Right lobe of liver (tissue), 6 donors: ENCODE measurements around the gene RPUSD3. TPM values are rescaled to one million over a fixed set of nuclear protein-coding genes. Genes with fewer than 3 reads are reported as not detected.

Source experiments
- ATAC-seq, 4 donors: fragments of 200-7000 bp; cut with Tn5 transposase; one replicate each; pipeline ENCODE4 v1.9.1; 2020; ENCODE audit warnings: mild to moderate bottlenecking in 4 of 4, moderate library complexity in 4 of 4
- DNase-seq, 3 donors: peaks; one replicate each; pipeline ENCODE4 v3.0.0-alpha.2; 2020
- H3K27ac ChIP-seq, 3 donors: fragments of 200-600 bp; one replicate each; pipeline ENCODE4 v1.8.0; 2022
- H3K27me3 ChIP-seq, 2 donors: fragments of 200-600 bp; one replicate each; pipeline ENCODE4 v1.8.0; 2022
- H3K36me3 ChIP-seq, 4 donors: fragments of 200-600 bp; sonication (generic) in 1 of 4; one replicate each; pipeline versions ENCODE4 v1.5.1 to v1.8.0; 2017 to 2022; ENCODE audit warnings: control low read depth in 1 of 4
- H3K4me1 ChIP-seq, 4 donors: fragments of 200-600 bp; sonication (generic) in 1 of 4; one replicate each; pipeline versions ENCODE4 v1.5.1 to v1.8.0; 2017 to 2022; ENCODE audit warnings: control low read depth in 1 of 4
- H3K4me3 ChIP-seq, 3 donors: fragments of 200-600 bp; one replicate each; pipeline ENCODE4 v1.8.0; 2022
- H3K9me3 ChIP-seq, 4 donors: fragments of 200-600 bp; sonication (generic) in 1 of 4; one replicate each; pipeline versions ENCODE4 v1.5.1 to v1.8.0; 2017 to 2022; ENCODE audit warnings: control low read depth in 1 of 4
- POLR2A ChIP-seq: fragments of 450-650 bp; IDR thresholded peaks from one replicate; pipeline ENCODE4 v1.6.1; 2017; ENCODE audit warnings: antibody characterized with exemption, mild to moderate bottlenecking
- WGBS: methylation state at CpG from one replicate; pipeline ENCODE4 v1.1.6; 2018; ENCODE audit warnings: low coverage, low lambda C conversion rate; ENCODE audit not compliant: insufficient coverage; ENCODE audit errors: missing lambda C conversion rate; 5-methylcytosine and 5-hydroxymethylcytosine counted together
- intact Hi-C, 2 donors: fragments of 100-400 bp; cut with DNase I; formaldehyde crosslinking; loops; one replicate each; pipeline versions ENCODE4 v1.11.2 to v1.14.1; 2022
- total RNA-seq, 6 experiments: library from RNA; depleted of rRNA in 2 of 6; stranded (reverse); fragments of >200 nt in 2 of 6; fragmentation: NEBNext Ultra II Directional in 3 of 6; extraction: Animal tissue kit (Norgen Biotek cat#: 25700) in 3 of 6; gene quantifications; one replicate each; pipeline versions ENCODE4 v1.1.0 to v1.2.4, GENCODE V29; 2016 to 2023
- TF ChIP-seq, protein P1 (sequence below), 4 donors: fragments of 200-600 bp in 3 of 4; fragments of 450-650 bp in 1 of 4; IDR thresholded peaks; one replicate each; pipeline versions ENCODE4 v1.5.1 to v1.8.0; 2016 to 2022; ENCODE audit warnings: antibody characterized with exemption in 4 of 4, mild to moderate bottlenecking in 2 of 4
- donor health status: DM: no; HTN: yes; CAD: no.
- donor health status: DM: no; HTN: no; CAD: no.
- donor health status: DM: no; HTN: no; CAD: no.
- donor health status: DM: no; HTN: yes; CAD: no.
- donor health status: DM: no; HTN: yes; CAD: no.

RPUSD3 gene
- total RNA-seq, 6 experiments from 2014 or later: 15.8 to 34.6 (median 22.4) TPM

GRCh38 chr3:9888540-9888939 lies 44.7 kb upstream of the RPUSD3 start:
- H3K4me3 ChIP-seq: no peak overlapping the region
- no peak for TF ChIP-seq POLR2A
- TF ChIP-seq, protein P1, sequence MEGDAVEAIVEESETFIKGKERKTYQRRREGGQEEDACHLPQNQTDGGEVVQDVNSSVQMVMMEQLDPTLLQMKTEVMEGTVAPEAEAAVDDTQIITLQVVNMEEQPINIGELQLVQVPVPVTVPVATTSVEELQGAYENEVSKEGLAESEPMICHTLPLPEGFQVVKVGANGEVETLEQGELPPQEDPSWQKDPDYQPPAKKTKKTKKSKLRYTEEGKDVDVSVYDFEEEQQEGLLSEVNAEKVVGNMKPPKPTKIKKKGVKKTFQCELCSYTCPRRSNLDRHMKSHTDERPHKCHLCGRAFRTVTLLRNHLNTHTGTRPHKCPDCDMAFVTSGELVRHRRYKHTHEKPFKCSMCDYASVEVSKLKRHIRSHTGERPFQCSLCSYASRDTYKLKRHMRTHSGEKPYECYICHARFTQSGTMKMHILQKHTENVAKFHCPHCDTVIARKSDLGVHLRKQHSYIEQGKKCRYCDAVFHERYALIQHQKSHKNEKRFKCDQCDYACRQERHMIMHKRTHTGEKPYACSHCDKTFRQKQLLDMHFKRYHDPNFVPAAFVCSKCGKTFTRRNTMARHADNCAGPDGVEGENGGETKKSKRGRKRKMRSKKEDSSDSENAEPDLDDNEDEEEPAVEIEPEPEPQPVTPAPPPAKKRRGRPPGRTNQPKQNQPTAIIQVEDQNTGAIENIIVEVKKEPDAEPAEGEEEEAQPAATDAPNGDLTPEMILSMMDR (IDR thresholded peaks at IDR 0.05): no peak
- H3K9me3 ChIP-seq: no peaks in the 10 kb centered on the region
- peaks cover 0 to 10% (median 0%) of the 10 kb centered on the region in 4 donors for H3K36me3 ChIP-seq
- ATAC-seq (no peak), DNase-seq (no peak)
- no peaks in the 10 kb centered on the region for H3K27me3 ChIP-seq
- H3K4me1 ChIP-seq: peaks cover 0 to 14% (median 4%) of the 10 kb centered on the region in 4 donors
- 66% methylated on average over 3 of the region's 3 CpGs for whole genome bisulfite sequencing
- intact Hi-C loops: no loop called here
- no peak overlapping the region for H3K27ac ChIP-seq

GRCh38 chr3:9887480-9887879 lies 43.7 kb upstream of the RPUSD3 start:
- Histone ChIP-seq H3K27ac (no peak overlapping the region), H3K4me3 (no peak overlapping the region), H3K4me1 (peaks cover 0 to 14% (median 4%) of the 10 kb centered on the region in 4 donors), H3K36me3 (no peaks in the 10 kb centered on the region), H3K27me3 (no peaks in the 10 kb centered on the region), H3K9me3 (no peaks in the 10 kb centered on the region)
- intact Hi-C loops: no loop called here
- TF ChIP-seq POLR2A: no peak
- TF ChIP-seq, protein P1 (IDR thresholded peaks at IDR 0.05): no peak
- 67% methylated on average over 3 of the region's 5 CpGs for WGBS
- DNase-seq: no peak
- no peak for ATAC-seq

- ATAC-seq (no peak), DNase-seq (no peak)
- Histone ChIP-seq H3K27me3 (no peaks in the 10 kb centered on the region), H3K9me3 (no peaks in the 10 kb centered on the region), H3K4me1 (peaks cover 0 to 5% (median 2%) of the 10 kb centered on the region in 4 donors), H3K4me3 (no peak overlapping the region), H3K36me3 (no peaks in the 10 kb centered on the region), H3K27ac (no peak overlapping the region)
- intact Hi-C loops: no loop called here
- TF ChIP-seq, protein P1 (IDR thresholded peaks at IDR 0.05): no peak
- TF ChIP-seq POLR2A: no peak
Measured at GRCh38 chr3:9886328-9886727, 42.5 kb upstream of the RPUSD3 start.

GRCh38 chr3:9884555-9885165 lies 40.9 kb upstream of the RPUSD3 start:
- ATAC-seq (no peak), DNase-seq (no peak)
- TF ChIP-seq, protein P1 (IDR thresholded peaks at IDR 0.05): no peak
- TF ChIP-seq POLR2A: no peak
- Histone ChIP-seq H3K36me3 (no peaks in the 10 kb centered on the region), H3K4me1 (no peaks in the 10 kb centered on the region), H3K27me3 (no peaks in the 10 kb centered on the region), H3K9me3 (no peaks in the 10 kb centered on the region), H3K27ac (no peak overlapping the region), H3K4me3 (no peak overlapping the region)
- WGBS: 87% methylated on average over 8 of the region's 11 CpGs
- intact Hi-C loops: no loop called here
